Fibroblast of villous mesenchyme (primary cell): Measurements from ENCODE around the gene CTPS1. TPM values are rescaled to one million over a fixed set of nuclear protein-coding genes. Genes with fewer than 3 reads are reported as not detected.

ENCODE experiments used
- DNase-seq: peaks from one replicate; pipeline ENCODE4 v3.0.0-alpha.2; 2010; ENCODE audit warnings: low read depth
- H3K4me3 ChIP-seq: 2 replicates; pipeline ENCODE4 v1.5.1; 2011; ENCODE audit warnings: low read depth, mild to moderate bottlenecking, low read length
- total RNA-seq: library from RNA; depleted of rRNA; stranded (reverse); fragments of >200 nt; gene quantifications from 2 replicates; pipeline ENCODE4 v1.2.3, GENCODE V29; 2012
- TF ChIP-seq, protein P1 (sequence below): IDR thresholded peaks from 2 replicates; pipeline ENCODE4 v1.5.1; 2012; ENCODE audit warnings: low read depth, mild to moderate bottlenecking, low read length; ENCODE audit not compliant: insufficient read depth

The CTPS1 gene
- total RNA-seq, 1 donor = 42.3 TPM

DNA sequence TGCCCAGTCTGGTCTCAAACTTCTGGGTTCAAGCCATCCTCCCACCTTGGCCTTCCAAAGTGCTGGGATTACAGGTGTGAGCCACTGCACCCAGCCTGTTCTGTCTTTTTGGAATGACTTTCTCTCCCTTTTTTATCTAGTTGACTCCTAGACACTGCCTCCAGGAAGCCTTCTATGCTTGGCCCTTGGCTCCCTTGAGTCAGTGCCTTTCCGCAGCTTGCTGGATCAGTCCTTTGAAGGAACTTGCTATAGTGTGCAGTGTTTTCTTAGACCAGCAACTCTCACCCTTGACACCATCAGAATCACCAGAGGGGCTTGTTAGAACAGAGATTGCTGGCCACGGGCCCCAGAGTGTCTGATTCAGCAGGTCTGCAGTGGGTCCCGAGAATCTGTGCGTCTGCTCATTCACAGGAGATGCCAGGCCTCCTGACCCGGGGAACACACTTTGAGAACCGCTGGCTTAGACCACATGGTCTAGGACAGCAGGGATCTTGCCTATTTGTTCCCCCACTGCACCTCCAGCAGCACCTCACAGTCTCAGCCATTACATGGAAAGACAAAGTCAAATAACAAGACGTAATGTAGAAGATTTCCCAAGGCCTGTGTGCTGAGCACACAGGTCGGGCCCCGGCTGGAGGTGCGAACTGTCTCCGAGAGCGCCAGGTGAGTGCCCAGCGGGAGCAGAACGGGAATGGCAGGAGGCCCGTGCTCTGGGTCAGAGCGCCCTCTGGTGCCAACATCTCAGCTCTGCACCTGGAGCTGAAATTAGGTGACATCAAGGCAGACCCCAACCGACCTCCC, 27.4 kb upstream of the CTPS1 start:
- TF ChIP-seq, protein P1, sequence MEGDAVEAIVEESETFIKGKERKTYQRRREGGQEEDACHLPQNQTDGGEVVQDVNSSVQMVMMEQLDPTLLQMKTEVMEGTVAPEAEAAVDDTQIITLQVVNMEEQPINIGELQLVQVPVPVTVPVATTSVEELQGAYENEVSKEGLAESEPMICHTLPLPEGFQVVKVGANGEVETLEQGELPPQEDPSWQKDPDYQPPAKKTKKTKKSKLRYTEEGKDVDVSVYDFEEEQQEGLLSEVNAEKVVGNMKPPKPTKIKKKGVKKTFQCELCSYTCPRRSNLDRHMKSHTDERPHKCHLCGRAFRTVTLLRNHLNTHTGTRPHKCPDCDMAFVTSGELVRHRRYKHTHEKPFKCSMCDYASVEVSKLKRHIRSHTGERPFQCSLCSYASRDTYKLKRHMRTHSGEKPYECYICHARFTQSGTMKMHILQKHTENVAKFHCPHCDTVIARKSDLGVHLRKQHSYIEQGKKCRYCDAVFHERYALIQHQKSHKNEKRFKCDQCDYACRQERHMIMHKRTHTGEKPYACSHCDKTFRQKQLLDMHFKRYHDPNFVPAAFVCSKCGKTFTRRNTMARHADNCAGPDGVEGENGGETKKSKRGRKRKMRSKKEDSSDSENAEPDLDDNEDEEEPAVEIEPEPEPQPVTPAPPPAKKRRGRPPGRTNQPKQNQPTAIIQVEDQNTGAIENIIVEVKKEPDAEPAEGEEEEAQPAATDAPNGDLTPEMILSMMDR = peak; percentile 97
- H3K4me3 ChIP-seq = no peak overlapping the region
- DNase-seq = peak; percentile 44

- TF ChIP-seq, protein P1 = no peak
- DNase-seq = no peak
Observed at GRCh38 chr1:40952744-40953315, 26.7 kb upstream of the CTPS1 start.

GRCh38 chr1:40954626-40955025, 24.9 kb upstream of the CTPS1 start:
- no peak for DNase-seq
- TF ChIP-seq, protein P1 = no peak
- H3K4me3 ChIP-seq = no peak overlapping the region

More at GRCh38 chr1:40952744-40953315, 26.7 kb upstream of the CTPS1 start:
- H3K4me3 ChIP-seq = no peak overlapping the region

DNA sequence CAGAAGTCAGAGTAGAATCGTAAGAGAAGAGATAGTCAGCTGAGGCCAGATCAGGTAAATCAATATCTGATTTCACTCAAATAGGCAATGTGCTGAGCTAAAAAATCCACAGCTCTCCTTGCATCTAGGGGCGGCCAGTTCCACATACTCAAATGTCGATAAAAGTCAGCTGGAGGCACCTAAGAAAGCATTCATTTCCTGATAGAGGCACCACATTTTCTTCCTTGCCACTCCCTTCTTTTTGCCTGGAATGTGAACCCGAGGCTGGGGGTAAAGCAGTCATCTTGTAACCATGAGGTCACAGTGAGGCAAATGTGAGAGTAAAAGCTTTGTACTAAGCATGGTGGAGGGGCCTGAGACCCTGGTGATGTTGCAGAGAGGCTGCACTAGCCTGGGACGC, 24.2 kb upstream of the CTPS1 start:
- TF ChIP-seq, protein P1 = no peak
- H3K4me3 ChIP-seq = no peak overlapping the region
- no peak for DNase-seq

- no peak for DNase-seq
- TF ChIP-seq, protein P1 = no peak
- H3K4me3 ChIP-seq = no peak overlapping the region
Observed at GRCh38 chr1:40956407-40956806, 23.1 kb upstream of the CTPS1 start.

GRCh38 chr1:40958210-40958609, 21.3 kb upstream of the CTPS1 start:
- no peak overlapping the region for H3K4me3 ChIP-seq
- TF ChIP-seq, protein P1 = no peak
- DNase-seq = no peak
